Femur (tissue), 1 donor: ENCODE results near the gene HCFC1.

ENCODE experiments used
- DNase-seq: peaks from one replicate; pipeline ENCODE4 v3.0.0-alpha.2; 2017

The HCFC1 gene

DNA sequence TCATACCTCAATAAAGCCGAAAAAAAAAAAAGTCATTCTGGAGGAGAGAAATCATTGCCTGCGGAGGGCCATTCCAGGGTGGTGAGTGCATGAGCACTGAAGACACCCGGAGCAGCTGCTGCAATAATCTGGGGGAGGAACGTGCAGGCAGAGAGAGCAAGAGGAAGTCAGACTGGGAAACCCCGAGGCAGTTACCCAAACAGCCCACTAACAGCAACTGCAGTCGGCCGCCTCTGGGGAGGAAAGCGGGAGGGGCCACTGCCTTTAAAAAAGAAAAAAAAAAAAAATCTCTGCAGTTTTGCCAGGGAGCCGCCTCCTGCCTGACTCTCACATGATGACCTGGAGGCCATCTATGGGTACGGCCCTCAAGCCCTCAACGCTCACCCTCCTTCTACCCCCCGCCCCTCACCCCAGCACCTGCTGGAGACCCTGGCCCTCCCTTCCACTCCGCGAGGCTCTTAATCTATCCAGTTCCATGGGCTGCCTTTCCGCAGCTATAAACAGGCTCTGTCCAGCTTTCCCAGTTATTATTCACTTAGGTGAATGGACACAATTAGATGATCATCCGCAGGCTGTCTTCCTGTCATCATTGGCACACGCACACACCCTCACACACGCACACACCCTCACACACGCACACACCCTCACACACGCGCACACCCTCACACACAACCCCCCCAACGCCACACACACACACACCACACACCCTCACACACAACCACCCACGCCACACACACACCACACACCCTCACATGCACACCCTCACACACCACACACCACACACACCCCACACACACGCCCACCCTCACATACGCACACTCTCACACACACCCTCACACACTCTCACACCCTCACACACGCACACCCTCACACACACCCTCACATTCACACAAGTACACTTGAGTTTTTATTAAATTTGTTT is 70.5 kb downstream of the HCFC1 start:
- DNase-seq = peak; percentile 74

DNA sequence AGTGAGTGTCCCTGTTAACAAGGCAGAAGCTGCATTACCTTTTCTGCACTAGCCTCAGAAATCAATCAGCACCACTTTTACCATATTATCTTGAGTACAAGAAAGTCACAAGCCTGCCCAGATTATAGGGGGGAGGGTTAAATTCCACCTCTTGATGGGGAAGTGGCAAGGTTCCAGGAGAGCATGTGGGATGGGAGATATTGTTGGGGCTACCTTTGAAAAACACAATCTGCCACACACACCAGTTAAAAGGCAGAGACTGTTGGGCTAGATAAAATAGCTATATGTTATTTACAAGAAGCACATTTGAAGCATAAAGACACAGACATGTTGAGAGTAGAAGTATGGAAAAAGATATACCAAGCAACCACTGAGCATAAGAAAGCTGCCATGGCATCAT is 73.7 kb downstream of the HCFC1 start:
- DNase-seq = no peak
